HG03439 (cell line): ENCODE data around the gene FHOD3.

Experiments used
- ATAC-seq: cut with Tn5 transposase; IDR thresholded peaks from one replicate; pipeline ENCODE4 v1.9.1; 2021; ENCODE audit warnings: mild to moderate bottlenecking, moderate library complexity; ENCODE audit not compliant: unreplicated experiment

Gene FHOD3

DNA sequence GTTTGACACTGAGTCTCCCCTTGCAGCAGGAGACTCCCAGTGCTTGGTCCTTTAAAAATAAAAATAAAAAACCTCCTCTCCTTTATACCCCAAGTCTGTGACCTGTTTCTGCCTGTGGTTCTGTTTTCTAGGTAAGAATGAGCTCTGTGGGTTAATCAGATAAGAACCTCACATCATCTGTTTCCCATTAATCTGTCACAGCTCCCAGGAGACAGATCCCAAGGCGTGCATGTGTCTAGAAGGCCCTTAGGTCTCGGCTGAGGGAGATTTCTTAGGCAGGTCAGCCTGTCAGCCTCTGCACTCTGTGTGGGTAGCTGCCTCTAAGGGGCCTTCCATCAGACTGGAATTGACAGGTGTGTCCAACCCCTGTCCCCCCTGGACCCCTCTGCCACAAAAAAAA, 80.7 kb downstream of the FHOD3 start:
- no peak for ATAC-seq

DNA sequence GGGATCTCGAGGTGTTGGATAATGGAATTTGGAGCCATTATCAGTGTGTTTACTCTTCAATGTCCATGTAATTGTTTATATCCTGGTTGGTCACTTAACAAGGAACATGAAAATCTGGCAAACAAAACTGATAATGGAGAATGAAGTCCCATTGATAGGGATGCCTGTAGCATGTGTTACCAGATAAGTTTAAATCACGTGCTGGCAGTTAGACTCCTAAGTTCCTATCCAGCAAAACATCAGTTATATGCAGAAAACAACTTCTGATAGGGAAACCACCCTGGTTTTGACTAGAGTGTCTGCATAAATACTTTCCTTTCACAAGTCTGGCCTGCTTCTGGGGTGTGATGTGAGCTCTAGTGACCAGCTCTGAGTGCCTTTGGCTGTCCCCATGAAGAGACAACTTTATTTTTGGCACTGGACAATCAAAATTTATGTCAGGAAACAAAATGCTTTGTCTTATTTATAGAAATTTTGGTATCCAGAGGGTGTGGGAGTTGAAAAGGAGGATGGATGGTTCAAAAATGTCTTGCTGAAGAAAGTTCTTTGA, 82.0 kb downstream of the FHOD3 start:
- ATAC-seq: no peak

DNA sequence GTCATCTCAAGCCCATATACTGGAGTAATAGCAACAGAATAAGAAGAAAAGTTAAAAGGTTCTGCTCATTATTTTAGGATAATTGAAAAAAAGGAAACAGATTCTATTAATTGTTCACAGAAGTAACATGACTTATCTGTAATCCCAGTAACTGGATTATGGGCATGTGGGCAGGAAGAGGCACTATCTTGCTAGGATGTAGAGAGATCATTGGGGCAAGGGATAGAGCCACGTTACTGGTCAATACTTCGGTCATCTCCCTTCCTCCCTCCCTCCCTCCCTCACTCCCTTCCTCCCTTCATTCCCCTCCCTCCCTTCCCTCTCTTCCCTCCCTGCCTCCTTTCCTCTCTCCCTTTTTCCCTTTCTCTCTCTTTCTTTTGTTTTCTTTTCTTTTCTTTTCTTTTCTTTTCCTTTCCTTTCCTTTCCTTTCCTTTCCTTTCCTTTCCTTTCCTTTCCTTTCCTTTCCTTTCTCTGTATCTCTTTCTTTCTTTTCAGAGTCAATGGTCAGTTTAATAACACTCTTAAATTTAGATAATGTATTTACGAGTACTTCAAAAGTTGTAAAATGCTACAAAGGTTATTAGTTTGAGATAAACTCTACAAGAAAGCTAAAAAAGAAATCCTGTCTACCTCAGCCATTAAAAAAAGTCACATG, 82.8 kb downstream of the FHOD3 start:
- no peak for ATAC-seq

DNA sequence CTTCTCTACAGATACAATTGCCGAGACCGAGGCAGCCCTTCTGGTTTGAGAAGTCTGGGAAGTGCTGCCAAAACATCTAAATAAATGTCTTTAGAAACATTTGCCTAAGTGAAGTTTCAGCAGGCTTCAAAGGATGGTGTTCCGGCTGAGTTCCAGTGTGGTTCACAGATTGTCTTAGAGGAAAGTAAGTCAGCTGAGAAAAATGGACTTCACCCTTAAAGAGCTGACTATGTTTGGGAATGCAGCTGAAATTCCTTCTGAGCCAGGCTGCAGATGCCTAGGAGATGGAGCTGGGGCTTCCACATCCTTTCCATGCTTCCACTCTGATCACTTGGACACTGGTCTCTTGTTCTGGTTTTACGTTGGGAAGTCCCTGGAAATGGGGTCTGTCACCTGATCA, 83.6 kb downstream of the FHOD3 start:
- ATAC-seq: no peak

DNA sequence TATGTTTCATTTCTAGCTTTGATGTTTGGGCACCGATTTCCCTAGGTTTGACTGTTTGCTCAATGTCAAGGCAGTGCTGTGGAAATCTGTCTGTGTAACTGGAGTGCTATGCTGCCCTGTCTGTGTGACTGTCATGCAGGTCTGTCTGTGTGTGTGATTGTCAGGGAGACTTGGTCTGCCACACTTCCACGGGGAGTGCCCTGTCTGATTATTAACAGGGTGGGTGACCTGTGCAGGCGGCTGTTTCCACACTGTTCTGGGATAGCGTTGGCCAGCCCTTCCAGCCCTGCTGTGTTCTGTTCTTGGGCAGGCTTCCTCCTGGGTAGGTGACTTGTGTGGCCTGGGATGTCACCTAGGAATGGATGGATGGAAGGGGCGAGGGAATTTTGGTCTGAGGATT, 85.3 kb downstream of the FHOD3 start:
- ATAC-seq: no peak

DNA sequence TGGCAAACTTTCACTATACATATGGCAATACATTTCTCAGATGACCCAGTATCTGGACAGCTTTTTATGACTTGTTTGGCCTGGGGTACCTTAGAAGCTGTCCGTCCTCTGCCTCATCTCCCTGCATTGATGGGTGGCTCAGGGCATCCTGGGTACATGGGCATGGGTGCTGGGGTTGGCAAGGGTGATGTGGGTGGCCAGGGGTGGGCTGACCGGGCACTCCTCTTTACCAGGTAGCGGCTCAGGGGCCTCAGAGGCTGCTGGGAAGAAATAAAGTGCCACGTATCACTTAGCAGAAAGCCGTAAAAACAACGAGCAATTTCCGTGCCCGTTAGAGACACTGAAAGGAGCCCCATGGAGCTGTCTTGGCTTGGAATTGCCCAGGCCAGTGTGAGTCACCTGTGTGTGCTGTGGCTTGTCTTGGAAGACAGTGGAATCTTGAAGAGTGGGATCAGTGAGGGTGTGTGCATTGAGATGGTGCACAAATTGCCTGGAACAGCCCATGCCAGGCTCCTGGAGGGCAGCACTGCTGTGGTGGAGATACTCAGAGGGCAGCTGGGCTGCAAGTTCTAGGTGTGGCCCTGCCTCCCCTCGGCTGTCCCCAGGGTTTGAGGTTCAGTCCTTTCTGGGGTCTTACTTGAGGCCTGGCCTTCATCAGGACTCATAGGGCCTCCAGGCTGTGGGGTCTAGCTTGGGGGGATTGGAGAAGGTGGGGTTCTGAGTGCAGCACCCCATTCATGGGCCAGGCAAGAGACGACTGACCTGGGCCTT, 88.8 kb downstream of the FHOD3 start:
- no peak for ATAC-seq

DNA sequence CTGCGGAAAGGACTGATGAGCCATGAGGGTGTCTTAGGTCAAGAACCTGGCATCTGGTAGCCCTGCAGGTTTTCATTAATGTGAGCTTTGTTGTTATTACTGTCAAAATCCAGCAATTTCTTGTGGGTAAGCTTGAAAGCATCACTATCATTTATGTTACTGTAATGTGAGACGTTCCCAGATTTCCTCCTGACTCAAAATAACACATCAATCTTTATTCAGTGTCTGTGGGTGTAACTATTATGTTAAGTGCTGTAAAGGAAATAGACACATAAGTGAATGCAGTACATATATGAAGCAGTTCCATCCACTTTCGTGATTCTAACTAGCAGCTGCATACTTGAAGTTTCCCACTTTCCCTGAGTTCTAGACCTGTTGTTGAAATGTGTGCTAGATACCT, 89.8 kb downstream of the FHOD3 start:
- no peak for ATAC-seq

DNA sequence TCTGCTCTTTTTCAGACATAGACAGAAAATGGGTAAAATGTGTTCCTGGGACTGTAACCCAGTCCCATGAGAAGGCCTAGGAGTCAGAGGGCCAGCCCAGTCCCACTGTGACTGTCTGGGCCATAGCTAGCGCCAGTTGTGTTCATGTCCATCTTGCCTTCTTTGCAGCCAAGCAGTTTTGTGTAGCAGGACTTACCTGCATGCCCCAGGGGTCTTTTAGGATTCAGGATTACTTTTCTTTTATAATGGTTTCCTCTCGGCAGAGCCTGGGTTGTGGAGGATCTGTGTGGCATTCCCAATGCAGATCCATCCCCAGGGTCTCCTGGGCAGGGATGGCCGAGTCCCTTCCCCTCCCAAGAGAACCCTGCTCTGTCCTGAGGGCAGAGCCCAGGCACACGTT, 90.8 kb downstream of the FHOD3 start:
- ATAC-seq: no peak

DNA sequence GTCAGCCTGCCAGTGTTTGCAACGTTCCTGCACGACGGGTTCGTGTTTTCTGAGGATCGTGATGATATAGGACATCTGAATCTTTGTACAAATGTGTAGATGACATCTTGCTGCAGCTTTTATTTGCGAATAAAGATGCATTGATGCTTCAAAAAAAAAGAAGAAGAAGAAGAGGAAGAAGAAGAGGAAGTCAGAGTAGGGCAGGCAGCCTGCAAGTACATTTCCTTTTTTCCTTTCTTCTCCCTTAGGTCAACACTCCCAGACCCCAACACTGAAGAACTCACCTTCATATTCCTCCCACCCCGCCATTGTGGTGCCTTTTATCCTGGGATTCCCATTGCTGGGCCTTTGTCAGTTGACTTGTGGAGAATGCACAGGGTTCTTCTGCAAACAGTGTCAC, 91.5 kb downstream of the FHOD3 start:
- no peak for ATAC-seq

DNA sequence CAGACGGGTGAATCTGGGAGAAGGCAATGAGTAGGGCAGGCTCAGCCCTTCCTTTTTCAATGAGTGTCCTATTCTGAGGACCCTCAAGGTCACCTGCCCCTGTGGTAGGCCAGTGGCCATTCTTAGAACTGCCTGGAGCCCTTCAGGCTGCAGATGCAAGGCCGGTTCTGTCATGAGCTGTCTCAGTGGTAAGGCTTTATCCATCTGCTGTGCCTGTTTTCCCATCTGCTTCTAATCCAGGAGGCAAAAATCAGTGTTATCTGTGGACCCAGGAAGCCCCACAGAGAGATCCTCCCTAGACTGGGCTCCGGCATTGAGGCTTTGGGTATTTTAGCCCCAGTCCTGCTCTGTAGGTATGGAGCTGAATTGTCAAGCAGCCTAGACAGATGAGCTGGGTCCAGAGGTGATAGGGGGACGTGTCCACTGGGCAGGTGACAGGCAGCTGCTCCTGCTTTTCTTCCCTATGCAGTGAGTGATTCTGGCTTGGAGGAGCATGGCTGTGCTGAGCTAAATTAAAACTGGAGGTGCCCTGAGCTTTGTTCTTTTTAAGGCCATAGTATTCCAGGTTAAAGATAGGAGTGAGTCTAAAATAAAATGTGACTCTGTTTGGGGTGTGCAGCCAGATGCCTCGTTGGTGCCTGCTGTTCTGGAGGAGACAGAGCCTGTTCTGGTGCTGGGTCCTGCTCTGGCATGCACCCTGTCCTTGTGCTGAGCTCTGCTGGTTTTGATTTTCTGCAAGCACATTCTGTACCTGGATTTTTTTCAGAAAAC, 92.5 kb downstream of the FHOD3 start:
- no peak for ATAC-seq

DNA sequence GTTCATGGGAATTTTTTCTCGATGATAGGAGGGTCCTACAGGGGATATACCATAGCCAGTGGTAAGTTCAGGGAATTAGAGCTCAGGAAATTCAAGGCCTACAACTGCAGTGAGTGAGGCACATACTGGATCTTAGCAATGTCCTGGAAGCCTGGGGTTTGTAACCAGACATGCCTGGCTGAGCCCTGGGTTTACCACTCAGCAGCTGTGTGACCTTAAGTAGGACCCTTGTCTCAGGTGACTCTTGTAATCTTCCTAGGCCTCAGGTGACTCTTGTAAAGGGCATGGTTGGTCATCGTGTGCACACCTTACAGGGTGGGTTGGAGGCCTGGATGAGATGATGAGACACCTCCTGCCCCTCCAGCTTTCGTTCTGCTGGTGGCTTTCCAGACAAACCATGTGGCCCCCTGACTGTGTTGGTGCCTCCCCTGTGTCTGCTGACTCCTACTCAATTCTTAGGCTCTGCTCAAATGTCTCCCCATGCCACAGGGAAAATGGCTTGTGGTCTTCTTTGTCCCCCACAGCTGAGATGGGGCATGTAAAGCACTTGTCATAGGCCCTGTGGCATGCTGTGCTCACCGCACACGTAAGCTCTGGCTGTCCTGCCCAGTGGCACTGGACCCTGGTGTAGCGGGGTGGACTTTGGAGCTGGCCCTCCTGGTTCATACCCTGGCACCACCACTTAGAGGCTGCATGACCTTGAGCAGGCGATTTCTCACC, 94.1 kb downstream of the FHOD3 start:
- no peak for ATAC-seq

DNA sequence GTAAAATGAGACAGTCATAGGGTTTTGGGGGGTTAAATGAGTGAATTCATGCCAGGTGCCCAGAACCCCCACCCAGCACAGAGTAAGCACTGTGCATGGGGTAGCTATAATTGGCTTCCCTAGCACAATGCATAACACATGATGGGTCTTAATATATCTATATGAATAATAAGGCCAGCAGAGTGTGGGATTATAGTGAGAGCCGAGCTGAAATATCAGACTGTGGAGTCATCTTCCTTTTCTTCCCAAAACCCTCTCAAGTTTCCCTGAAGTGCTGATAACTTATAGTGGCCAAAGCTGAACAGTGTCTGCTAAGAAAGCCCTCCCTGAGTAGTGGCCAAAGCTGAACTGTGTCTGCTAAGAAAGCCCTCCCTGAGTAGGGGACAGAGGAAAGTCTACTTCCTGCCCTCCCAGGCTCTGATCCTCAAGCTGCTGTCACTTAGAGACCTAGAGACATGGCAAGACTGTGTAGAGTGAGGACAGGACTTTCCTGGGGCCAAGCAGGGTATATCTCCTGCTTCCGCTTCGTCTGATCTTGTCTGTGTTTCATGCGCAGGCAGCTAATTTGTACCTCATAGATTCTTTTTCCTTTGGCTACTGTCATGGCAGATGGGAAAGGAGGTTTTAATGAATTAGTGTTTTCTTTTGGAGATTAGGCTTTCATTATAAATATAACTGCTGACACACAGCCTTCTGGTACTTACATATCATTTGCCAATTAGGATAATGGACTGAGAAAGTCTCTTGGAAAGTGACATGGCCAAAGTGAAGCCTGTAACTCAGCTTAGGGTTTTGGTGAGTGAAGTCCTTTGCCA, 94.9 kb downstream of the FHOD3 start:
- ATAC-seq: no peak

DNA sequence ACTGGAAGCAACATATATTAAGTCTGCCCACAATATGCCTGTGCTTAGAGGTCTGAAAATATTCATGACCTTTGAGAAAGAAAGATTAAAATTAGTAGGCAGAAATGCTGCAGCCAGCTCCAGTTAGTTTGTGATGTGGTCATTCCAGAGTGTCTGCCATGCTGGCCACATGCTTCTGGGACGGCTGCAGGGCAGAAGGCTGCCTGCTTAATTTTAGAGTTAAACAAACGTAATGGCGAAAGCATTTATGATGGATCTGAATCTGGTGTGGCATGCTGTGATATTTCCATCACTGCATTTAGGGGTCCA, 95.4 kb downstream of the FHOD3 start:
- no peak for ATAC-seq

DNA sequence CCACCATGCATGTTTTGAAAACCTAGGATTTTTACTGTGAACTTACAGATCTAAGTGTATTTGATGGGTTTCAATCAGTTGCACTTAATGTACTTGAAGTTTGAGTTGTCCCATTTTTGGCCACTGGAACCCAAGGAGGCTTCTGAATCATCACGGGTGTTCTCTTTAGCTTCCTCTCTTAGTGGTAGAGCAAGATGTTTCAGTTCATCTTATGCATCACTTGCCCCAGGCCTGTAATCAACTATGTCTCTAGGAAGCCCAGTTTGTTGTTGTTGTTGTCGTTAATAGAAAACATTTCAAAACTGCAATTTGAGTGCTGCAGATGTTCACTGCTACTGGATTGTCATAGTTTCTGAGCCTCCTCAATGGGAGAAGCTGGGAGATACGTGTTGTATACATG, 97.0 kb downstream of the FHOD3 start:
- ATAC-seq: no peak

DNA sequence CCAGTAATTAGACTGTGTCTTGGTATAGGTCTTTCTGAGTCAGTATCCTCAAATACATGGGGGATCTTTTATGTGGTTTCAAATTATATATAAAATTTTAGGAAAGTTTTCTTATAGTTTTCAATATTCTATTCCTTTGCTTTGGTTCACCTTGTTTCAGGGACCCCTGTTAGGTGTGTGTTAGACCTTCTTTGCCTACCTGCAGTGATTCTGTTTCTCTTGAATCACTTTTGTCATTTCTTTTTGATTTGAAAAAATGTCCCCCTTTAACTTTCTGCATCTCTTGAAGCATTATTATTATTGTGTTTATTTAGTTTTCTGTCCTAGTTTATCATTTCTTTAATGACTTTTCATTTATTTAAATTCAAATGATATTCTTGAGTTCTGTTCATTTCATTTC, 98.7 kb downstream of the FHOD3 start:
- ATAC-seq: no peak

DNA sequence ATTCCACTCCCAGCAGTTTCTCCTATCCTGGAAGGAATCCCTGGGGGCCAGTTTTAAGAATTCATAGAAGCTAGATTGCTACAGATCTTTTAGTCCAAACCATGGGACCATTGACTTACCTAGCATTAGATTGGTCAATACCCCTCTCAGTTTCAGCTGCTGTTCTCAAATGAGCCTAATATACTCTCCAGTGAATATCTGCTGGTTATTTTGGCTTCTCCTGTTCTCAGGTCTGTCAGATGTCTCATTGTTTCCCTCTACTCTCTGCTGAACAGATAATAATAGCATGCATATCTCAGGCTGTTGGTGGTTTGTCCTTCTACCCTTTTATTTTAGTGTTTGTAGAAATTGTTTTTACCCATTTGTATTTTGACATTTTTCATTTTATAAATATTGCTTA, 99.5 kb downstream of the FHOD3 start:
- ATAC-seq: no peak

DNA sequence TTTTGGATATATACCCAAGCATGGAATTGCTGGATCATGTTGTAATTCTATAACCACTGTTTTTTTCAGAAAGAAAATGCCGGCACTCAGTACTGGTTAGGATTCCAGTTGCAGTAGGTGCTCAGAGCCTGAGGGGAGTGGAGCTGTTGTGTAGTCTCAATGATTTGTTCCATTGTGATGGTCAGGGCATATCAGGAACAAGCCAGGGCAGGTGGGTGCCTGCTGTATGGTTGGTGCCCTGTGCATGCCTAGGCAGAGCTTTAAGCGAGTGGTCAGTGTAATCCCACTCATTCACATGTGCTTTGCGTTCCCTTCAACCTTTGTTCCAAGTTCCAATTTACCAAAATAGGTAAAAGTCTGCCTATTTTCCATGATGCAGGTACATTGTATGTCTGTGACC, 100.9 kb downstream of the FHOD3 start:
- ATAC-seq: no peak

DNA sequence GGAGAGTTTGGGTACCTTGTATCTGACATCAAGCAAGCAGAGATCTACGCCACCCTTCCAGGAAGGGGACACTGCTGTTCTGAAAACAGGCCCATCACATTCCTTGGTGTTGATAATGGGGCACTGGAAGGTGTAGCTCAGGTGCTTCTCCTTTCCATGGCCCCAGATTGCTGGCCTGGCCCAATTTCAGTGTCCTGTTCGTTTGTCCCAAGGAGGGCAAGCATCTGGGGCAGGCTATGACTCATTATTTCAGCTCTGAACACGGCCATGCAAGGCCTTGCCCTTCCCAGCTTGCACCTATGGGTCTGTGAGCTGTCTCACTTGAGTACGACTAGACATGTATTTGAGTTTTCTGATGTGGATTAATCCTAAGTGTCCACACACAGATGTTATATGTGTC, 101.5 kb downstream of the FHOD3 start:
- ATAC-seq: no peak

DNA sequence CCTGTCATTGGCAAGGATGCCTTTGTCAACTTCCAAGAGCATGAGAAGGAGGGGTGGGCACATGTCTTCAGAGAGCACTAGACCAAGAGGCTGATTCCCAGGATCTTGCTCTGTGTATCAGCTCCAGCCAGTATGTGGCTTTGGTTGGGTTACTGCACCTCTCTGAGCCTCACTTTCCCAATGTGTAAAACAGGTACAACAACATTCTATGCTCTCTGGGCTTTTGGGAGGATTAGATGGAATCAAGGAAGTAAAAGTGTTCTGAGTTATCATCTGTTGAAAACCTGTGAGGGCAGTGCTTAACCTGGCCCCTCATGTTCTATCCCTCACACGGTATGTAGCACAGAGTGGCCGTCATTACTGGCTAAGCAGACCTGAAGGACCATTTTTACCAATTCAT, 103.9 kb downstream of the FHOD3 start:
- no peak for ATAC-seq

DNA sequence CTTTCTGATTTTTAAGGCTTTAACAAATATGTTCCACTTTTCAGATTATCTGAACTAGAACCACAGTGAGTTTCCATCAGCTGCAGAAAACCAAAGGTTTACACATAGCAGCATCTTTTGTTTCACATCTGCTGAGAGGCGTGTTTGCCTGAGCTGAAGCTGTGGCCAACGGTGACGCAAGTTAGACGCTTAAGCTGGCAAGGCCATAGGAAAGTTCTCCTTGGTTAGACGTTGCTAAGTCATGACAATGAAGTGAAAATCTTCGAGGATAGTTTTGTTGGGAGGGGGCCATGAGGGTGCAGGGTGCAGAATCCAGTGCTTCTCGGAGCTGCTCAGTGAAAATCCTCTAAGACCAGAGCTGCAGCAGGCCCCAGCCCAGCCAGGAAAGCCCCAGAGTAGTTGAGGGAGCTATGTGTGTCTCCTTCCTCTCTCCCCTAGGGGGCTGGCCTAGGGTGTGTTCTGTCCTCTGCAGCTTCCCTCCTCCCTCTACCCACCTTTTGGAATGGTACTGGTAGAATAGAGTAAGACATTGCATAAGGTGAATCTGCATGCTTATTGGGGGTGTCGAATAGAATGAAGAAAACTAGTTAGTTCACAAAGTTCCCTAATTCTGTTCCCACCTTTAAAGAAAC, 105.4 kb downstream of the FHOD3 start:
- ATAC-seq: no peak
